ENCODE results near the gene MGAM2.

GRCh38 chr7:142131439-142132185, 20.1 kb downstream of the MGAM2 start:
- no peak for TF ChIP-seq CTCF (IDR thresholded peaks at IDR 0.05)
- no peak for TF ChIP-seq POLR2A (IDR thresholded peaks at IDR 0.05)

All from testis (tissue), 2 donors.